ENCODE results near the gene NISCH. TPM values are rescaled to one million over a fixed set of nuclear protein-coding genes. Genes with fewer than 3 reads are reported as not detected.

Gene NISCH
- total RNA-seq, 1 experiment from 2014 or later = 45.7 TPM

DNA sequence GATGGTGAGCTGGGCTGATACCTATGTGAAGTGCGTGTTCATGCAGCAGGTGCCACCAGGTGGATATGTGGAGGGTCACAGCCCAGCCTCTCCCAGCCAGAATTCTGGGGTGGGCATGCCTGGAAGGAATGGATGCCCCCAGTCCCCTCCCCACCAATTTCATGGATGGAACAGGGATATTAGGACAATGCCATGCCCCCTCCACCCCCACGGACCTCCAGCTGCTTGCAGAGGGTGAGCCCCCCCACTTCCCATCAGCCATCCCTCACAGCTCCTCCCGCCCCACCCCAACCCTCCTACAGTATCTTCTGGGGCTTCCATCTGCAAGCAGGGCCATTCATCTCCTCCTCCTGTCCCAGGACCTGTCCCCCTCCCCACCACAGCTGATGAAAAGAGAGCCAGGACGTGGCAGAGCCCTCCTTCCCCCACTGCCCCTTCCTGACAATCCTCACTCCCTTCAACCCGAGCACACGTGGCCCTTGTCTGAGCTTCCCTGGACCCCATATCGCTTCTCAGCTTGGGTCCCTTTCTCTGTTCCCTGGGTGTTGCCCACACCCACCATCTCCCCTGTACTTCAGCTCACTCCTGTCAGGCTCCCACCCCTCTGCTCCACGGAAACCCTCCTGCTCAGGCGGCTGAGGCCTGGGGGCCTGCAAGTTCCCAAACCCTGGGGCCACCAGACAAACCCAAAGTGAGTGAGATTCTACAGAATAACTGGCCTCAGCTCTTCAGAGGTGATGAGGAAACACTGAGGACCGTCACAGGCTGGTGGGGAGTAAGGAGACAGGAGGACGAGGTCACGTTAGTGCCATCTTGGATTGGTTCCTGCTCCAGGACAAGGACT is 7.7 kb upstream of the NISCH start:
- DNase-seq (ENCODE audit: low read depth) = no peak

GRCh38 chr3:52450489-52451236 is 4.7 kb upstream of the NISCH start:
- DNase-seq (ENCODE audit: low read depth) = no peak

- no peak for DNase-seq (ENCODE audit: low read depth)
These were observed 3.9 kb upstream of the NISCH start for GRCh38 chr3:52451237-52452083.

DNA sequence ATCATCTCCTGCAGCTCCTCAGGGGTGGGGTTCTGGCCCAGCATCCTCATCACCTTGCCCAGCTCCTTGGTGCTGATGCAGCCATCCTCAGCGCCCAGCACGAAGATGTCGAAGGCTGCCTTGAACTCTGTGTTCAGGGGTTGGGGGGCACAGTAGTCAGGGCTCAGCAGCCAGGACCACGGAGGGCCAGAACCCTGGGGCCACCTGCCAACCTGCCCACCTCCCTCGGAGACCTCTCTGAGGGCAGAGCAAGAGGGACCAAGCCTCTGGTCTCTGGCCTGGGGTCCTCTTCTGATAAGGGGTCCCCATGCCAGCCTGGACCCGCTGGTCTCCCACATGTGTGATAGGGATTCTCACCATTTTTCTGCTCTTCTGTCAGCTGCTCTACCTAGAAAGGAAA is 3.3 kb upstream of the NISCH start:
- no peak for DNase-seq (ENCODE audit: low read depth)

- peak; percentile 33 for DNase-seq (ENCODE audit: low read depth)
These were observed 2.7 kb upstream of the NISCH start for GRCh38 chr3:52452570-52453221.

GRCh38 chr3:52453496-52454249 is 1.7 kb upstream of the NISCH start, which contains the start of gene TNNC1:
Gene TNNC1 (minus strand): TSS chr3:52454041. CDS start chr3:52454015, 26 bp downstream.
- DNase-seq (ENCODE audit: low read depth) = no peak

DNA sequence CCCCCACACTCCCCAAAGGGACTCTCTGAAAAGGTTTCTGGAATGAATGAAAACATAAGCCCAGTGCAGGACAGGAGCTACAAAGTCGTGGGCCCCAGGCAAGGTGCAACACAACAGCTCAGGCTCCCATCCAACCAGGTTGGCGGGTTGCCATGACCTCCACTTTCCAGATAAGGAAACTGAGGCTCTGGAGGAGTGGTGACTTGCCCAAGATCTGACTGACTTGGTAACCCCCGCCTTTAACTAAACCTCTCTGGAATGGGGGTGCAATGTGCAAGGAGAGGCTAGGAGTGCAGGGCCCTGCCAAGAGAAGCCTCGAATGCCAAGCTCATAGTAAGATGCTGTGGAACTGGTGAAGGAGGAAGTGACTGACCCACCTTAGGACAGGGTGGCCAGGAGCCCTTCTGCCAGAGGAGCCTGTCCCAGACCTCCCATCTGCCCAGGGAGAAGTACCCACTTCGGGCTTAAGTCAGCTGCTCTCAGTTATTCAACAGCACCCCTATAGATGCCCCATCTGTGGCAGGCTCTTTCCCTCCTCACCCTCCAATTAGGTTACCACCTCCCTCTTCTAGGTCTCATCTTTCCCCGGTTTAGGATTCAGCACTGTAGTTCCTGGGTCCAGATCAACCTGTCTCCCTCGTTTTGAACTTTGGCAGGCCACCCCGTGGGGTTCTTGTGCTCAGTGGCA is 1.0 kb upstream of the NISCH start:
- no peak for DNase-seq (ENCODE audit: low read depth)

- no peak for DNase-seq (ENCODE audit: low read depth)
These were observed 494 bp upstream of the NISCH start for GRCh38 chr3:52454938-52455282.

DNA sequence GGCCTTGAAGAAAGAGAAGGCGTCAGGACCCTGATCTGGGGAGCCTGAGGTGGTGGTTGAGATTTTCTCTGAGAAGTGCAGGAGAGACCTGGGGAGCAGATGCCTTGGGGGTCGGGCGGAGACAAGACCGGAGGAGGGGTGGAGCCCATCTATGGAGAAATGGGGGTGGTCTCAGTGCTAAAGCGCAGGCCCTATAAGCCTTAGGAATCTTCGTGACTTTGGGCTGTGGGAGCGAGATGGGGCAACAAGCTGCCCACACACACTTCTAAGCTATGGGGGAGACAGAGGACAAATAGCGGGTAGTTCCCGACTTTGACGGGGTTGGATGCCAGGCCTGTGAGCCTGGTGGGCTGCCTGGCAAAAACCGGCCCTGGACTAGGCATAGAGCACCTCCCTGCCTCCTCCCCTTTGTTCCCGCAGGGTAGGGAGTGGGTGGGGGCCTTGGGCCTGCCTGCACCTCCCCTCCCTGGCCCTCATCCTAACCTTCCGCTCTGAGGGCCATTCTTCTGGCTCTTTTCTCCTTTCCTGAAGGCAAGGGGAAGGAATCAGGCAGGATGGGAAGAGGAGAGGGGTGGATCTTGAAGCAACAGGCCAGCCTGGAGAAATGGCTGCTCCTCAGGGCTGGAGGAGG is 880 bp downstream of the NISCH start:
- DNase-seq (ENCODE audit: low read depth) = peak; percentile 19

- DNase-seq (ENCODE audit: low read depth) = no peak
These were observed 1.4 kb downstream of the NISCH start for GRCh38 chr3:52456800-52457183.

GRCh38 chr3:52458031-52458760 is 2.8 kb downstream of the NISCH start:
- no peak for DNase-seq (ENCODE audit: low read depth)

- no peak for DNase-seq (ENCODE audit: low read depth)
These were observed 3.6 kb downstream of the NISCH start for GRCh38 chr3:52458770-52459545.

- no peak for DNase-seq (ENCODE audit: low read depth)
These were observed 6.5 kb downstream of the NISCH start for GRCh38 chr3:52461874-52462273.

GRCh38 chr3:52463416-52463815 is 8.0 kb downstream of the NISCH start:
- no peak for DNase-seq (ENCODE audit: low read depth)

DNA sequence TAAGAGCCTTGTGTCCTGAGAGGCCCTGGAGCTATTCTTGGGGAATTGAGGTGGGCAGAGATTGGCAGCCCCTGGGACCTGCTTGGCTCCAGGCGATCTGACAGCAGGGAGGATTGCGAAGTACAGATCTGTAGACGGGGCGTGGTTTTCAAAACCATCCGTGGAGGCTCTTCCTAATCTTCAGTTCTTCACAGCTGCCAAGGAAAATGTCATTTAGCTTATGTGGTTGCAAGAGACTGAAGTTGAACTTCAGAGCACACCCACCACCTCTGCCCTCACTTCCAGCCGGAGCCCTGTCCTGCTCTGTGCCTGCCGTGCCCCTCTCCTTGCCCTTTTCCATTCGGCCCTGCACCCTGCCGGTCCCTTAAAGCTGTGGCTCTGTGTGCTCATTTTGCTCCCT is 12.9 kb downstream of the NISCH start:
- peak; percentile 41 for DNase-seq (ENCODE audit: low read depth)

GRCh38 chr3:52469001-52469400 is 13.6 kb downstream of the NISCH start:
- no peak for DNase-seq (ENCODE audit: low read depth)

DNA sequence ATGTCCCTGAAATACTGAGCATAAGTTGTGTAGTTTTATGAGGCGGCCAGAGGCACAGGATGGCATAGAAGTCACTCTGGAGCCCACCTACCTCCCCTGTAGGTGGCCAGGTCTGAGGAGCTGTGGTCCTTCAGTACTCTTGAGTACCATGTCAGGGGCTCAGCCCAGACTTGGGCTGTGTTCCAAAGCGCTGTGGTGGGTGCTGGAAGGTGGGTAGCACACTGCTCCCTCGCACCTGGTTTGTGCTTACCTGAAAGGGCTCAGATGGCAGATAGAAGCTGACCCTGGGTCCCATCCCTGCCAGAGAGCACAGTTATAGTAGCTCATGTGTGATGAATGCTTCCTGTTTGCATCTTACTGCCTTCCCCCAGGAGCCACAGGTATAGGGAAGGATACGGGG is 15.5 kb downstream of the NISCH start:
- DNase-seq (ENCODE audit: low read depth) = no peak

All from LHCN-M2 (cell line).